Prostate gland (tissue), 2 donors: ENCODE results near the gene PPP4R4. TPM values are rescaled to one million over a fixed set of nuclear protein-coding genes. Genes with fewer than 3 reads are reported as not detected.

Source experiments
- DNase-seq: peaks from one replicate; pipeline ENCODE4 v3.0.0-alpha.2; 2019; ENCODE audit warnings: low spot score
- H3K27ac ChIP-seq, 2 donors: fragments of 200-600 bp; sonication (generic); 2 replicates each; pipeline ENCODE4 v1.5.1; 2017 to 2019
- H3K27me3 ChIP-seq: fragments of 200-600 bp; sonication (generic); replicated peaks from 2 replicates; pipeline ENCODE4 v1.5.1; 2019; ENCODE audit not compliant: insufficient read depth
- H3K36me3 ChIP-seq, 2 donors: fragments of 200-600 bp; sonication (generic); 1 replicate in 1 of 2; 2 replicates in 1 of 2; pipeline versions ENCODE4 v1.5.1 to v1.8.1; 2017 to 2019
- H3K4me1 ChIP-seq: fragments of 200-600 bp; sonication (generic); replicated peaks from 2 replicates; pipeline ENCODE4 v1.5.1; 2019
- H3K4me3 ChIP-seq, 2 donors: fragments of 200-600 bp; sonication (generic); 2 replicates each; pipeline ENCODE4 v1.5.1; 2017 to 2019
- H3K9me3 ChIP-seq: fragments of 200-600 bp; sonication (generic); 2 replicates; pipeline ENCODE4 v1.5.1; 2017
- CTCF ChIP-seq, 4 experiments: fragments of 200-600 bp in 2 of 4; fragments of 450-650 bp in 2 of 4; sonication (generic) in 2 of 4; IDR thresholded peaks; 1 replicate in 3 of 4; 2 replicates in 1 of 4; pipeline ENCODE4 v1.5.1; 2016 to 2019; ENCODE audit warnings: antibody characterized with exemption in 4 of 4, mild to moderate bottlenecking in 2 of 4, moderate library complexity in 2 of 4
- POLR2A ChIP-seq: fragments of 450-650 bp; IDR thresholded peaks from one replicate; pipeline ENCODE4 v1.6.1; 2016; ENCODE audit warnings: antibody characterized with exemption, mild to moderate bottlenecking
- POLR2AphosphoS5 ChIP-seq: sonication (generic); formaldehyde crosslinking; IDR thresholded peaks from one replicate; pipeline ENCODE4 v1.6.1; 2017; ENCODE audit warnings: antibody characterized with exemption
- WGBS: methylation state at CpG from one replicate; pipeline ENCODE4 v1.1.5; 2018; 5-methylcytosine and 5-hydroxymethylcytosine counted together
- intact Hi-C: fragments of 100-400 bp; cut with DNase I; formaldehyde crosslinking; loops from one replicate; pipeline ENCODE4 v1.14.2; 2022
- total RNA-seq, 2 donors: library from RNA; depleted of rRNA; stranded (reverse); fragments of >200 nt; gene quantifications; one replicate each; pipeline ENCODE4 v1.1.0, GENCODE V29; 2016

Gene PPP4R4
- total RNA-seq, 2 donors from 2014 or later, result 0.32 to 9.5 TPM

GRCh38 chr14:94143239-94143638 is 30.9 kb upstream of the PPP4R4 start:
- Histone ChIP-seq H3K27me3 (no peaks in the 10 kb centered on the region), H3K4me1 (no peaks in the 10 kb centered on the region), H3K4me3 (no peak overlapping the region), H3K9me3 (no peaks in the 10 kb centered on the region), H3K27ac (no peak overlapping the region), H3K36me3 (no peaks in the 10 kb centered on the region)
- WGBS, result 73% methylated on average over 3 of the region's 3 CpGs
- no peak for DNase-seq
- no peak for TF ChIP-seq CTCF (IDR thresholded peaks at IDR 0.05)
- TF ChIP-seq POLR2AphosphoS5, result no peak
- no peak for TF ChIP-seq POLR2A
- intact Hi-C loops, result no loop called here

GRCh38 chr14:94143711-94144110 is 30.4 kb upstream of the PPP4R4 start:
- Histone ChIP-seq H3K4me3 (no peak overlapping the region), H3K36me3 (no peaks in the 10 kb centered on the region), H3K9me3 (no peaks in the 10 kb centered on the region), H3K4me1 (no peaks in the 10 kb centered on the region), H3K27me3 (no peaks in the 10 kb centered on the region), H3K27ac (no peak overlapping the region)
- no peak for DNase-seq
- TF ChIP-seq CTCF (IDR thresholded peaks at IDR 0.05) (no peak), POLR2AphosphoS5 (no peak), POLR2A (no peak)
- intact Hi-C loops, result no loop called here
- 95% methylated on average over 4 of the region's 4 CpGs for WGBS

- Histone ChIP-seq H3K36me3 (no peaks in the 10 kb centered on the region), H3K4me1 (no peaks in the 10 kb centered on the region), H3K9me3 (no peaks in the 10 kb centered on the region), H3K27ac (no peak overlapping the region), H3K27me3 (no peaks in the 10 kb centered on the region), H3K4me3 (no peak overlapping the region)
- DNase-seq, result no peak
- TF ChIP-seq POLR2A, result no peak
- intact Hi-C loops, result no loop called here
- WGBS, result 75% methylated on average over 1 of the region's 1 CpG
Measured at GRCh38 chr14:94144765-94145164, 29.4 kb upstream of the PPP4R4 start.

GRCh38 chr14:94145902-94146527 is 28.1 kb upstream of the PPP4R4 start:
- no peak overlapping the region for H3K4me3 ChIP-seq
- WGBS, result 71% methylated on average over 6 of the region's 6 CpGs
- intact Hi-C loops, result no loop called here
- H3K27me3 ChIP-seq, result no peaks in the 10 kb centered on the region
- no peaks in the 10 kb centered on the region for H3K36me3 ChIP-seq
- no peaks in the 10 kb centered on the region for H3K9me3 ChIP-seq
- no peak overlapping the region for H3K27ac ChIP-seq
- DNase-seq, result no peak
- no peaks in the 10 kb centered on the region for H3K4me1 ChIP-seq
- TF ChIP-seq POLR2A, result no peak
- no peak for TF ChIP-seq CTCF (IDR thresholded peaks at IDR 0.05)
- no peak for TF ChIP-seq POLR2AphosphoS5

GRCh38 chr14:94152676-94153075 is 21.4 kb upstream of the PPP4R4 start:
- no peaks in the 10 kb centered on the region for H3K4me1 ChIP-seq
- intact Hi-C loops, result no loop called here
- no peak overlapping the region for H3K4me3 ChIP-seq
- WGBS, result 77% methylated on average over 1 of the region's 1 CpG
- no peaks in the 10 kb centered on the region for H3K36me3 ChIP-seq
- no peak for DNase-seq
- no peaks in the 10 kb centered on the region for H3K9me3 ChIP-seq
- no peak overlapping the region for H3K27ac ChIP-seq
- TF ChIP-seq POLR2AphosphoS5 (no peak), CTCF (IDR thresholded peaks at IDR 0.05) (no peak), POLR2A (no peak)
- no peaks in the 10 kb centered on the region for H3K27me3 ChIP-seq
